Motor neuron (in vitro differentiated cells): ENCODE results near the gene SSC4D. TPM values are rescaled to one million over a fixed set of nuclear protein-coding genes. Genes with fewer than 3 reads are reported as not detected.
"Not testable (repeated sequence)": the region's sequence is repeated elsewhere in the genome, so short reads cannot be mapped to it uniquely, and the experiment has no call there.

Source experiments
- ATAC-seq, 8 experiments: fragments of 200-7000 bp; cut with Tn5 transposase; replicated peaks in 6 of 8; 2 replicates each; pipeline ENCODE4 v1.8.0; 2021; ENCODE audit warnings: mild to moderate bottlenecking in 8 of 8, moderate library complexity in 8 of 8
- H3K27ac ChIP-seq, 2 donors: fragments of 250-450 bp; sonication (Bioruptor Pico); 2 replicates each; pipeline ENCODE4 v1.9.0; 2021; ENCODE audit warnings: antibody characterized with exemption in 2 of 2, mild to moderate bottlenecking in 2 of 2, moderate library complexity in 1 of 2
- H3K4me1 ChIP-seq, 2 donors: fragments of 250-450 bp; sonication (Bioruptor Pico); replicated peaks in 1 of 2; 2 replicates each; pipeline ENCODE4 v1.6.1; 2021; ENCODE audit warnings: antibody characterized with exemption in 2 of 2, mild to moderate bottlenecking in 2 of 2, moderate library complexity in 1 of 2
- H3K4me3 ChIP-seq, 5 donors: fragments of 250-450 bp; sonication (Bioruptor Pico); 2 replicates each; pipeline ENCODE4 v1.9.0; 2021; ENCODE audit warnings: antibody characterized with exemption in 5 of 5, mild to moderate bottlenecking in 5 of 5, moderate library complexity in 4 of 5
- WGBS, 10 experiments: fragments of 450-650 bp; shearing (Covaris generic); methylation state at CpG; one replicate each; pipeline ENCODE4 v1.0.0; 2022; 5-methylcytosine and 5-hydroxymethylcytosine counted together
- in situ Hi-C, 9 experiments: fragments of 400-800 bp; cut with MboI; loops; one replicate each; pipeline ENCODE4 v1.15.0; 2021; ENCODE audit warnings: low sequenced_read_pairs in 9 of 9, low pct_unique_long_range_greater_than_20kb in 2 of 9; ENCODE audit not compliant: unreplicated experiment in 9 of 9
- total RNA-seq, 8 experiments: library from RNA; unstranded; fragments of 300-600 nt; gene quantifications; 2 replicates each; pipeline versions ENCODE4 v1.2.3 to v1.2.4, GENCODE V29; 2022

SSC4D gene
- 1 to 10 TPM in 2 of 8 experiments, under 1 TPM in 6; 0.18 to 1.5 (median 0.68) TPM for total RNA-seq

DNA sequence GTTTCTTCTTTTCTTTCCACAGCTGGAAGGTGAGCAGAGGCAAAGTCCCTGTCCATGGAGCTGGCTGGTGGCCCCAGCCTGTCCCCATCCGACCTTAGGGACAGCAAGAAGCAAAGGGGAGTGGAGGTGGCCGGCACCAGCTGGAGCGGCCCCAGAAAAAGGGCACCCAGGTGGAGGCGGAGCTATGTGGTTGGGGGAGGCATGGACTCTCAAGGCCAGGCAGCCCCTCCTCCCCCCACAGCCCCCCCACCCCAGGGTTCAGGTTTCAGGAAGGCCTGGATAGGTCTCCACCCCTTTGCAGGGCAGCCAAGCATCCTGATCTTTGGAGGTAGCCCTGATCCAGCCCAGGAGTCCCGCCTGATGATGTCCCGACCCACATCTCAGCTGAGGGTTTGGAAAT is at the start of gene SSC4D:
Gene SSC4D (minus strand): TSS at position 161 of the 400 bp plus-strand sequence. CDS start 5,258 bp downstream, outside the sequence.
- no peak within 1 kb of the TSS for H3K4me3 ChIP-seq
- H3K4me1 ChIP-seq, result peaks cover 0 to 10% of the 10 kb centered on the region in 2 donors
- in situ Hi-C loops, result no loop called here
- no peak within 1 kb of the TSS for H3K27ac ChIP-seq
- peak in 4 of 8 experiments; percentile 22 to 29 (median 23) for ATAC-seq
- whole genome bisulfite sequencing, 10 experiments, result 0 to 48% (median 30%) methylated on average over 1 to 3 of the region's 6 CpGs; no CpG with 5 or more reads in 6 of the 10 experiments

DNA sequence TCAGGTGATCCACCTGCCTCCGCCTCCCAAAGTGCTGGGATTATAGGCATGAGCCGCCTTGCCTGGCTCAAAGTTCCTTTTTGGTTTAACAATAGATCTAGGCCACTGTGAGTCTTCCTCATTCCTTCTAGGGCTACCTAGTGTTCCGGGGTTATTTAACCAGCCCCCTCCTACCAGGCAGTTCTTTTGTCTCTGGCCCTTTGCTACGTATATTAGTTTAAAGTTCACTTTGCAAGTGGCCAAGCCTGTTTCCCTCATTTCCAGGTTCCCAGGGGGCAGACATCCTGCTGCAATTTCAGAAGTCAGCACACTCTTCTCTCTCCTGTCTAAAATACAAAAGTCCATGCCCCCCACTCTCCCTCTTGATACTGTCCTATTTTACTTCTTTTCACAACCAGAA is 49.0 kb upstream of the SSC4D start:
- H3K4me3 ChIP-seq, ATAC-seq, H3K4me1 ChIP-seq, in situ Hi-C loops, H3K27ac ChIP-seq: not testable (repeated sequence)
- WGBS, 10 experiments, result no CpG with 5 or more reads among the region's 4 CpGs

DNA sequence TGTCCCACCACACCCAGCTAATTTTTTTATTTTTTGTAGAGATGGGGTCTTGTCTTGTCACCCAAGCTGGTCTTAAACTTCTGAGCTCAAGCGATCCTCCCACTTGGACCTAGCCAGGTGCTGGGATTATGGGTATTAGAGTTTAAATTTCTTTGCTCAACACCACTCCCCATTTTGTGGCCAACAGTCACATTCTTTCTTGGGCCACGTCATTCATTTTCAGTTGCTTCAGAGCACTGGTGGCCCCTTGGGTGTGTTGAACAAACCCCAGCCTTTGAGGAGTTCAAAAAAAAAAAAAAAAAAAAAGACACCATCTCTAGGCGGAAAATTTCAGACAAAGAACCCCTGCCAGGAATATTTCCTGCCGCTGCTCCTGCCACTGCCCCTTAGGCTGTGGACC is 47.5 kb upstream of the SSC4D start:
- H3K4me1 ChIP-seq, H3K27ac ChIP-seq, H3K4me3 ChIP-seq, in situ Hi-C loops: not testable (repeated sequence)
- peak in 1 of 8 experiments; percentile 6 for ATAC-seq
- no CpG with 5 or more reads among the region's 4 CpGs for WGBS, 10 experiments

DNA sequence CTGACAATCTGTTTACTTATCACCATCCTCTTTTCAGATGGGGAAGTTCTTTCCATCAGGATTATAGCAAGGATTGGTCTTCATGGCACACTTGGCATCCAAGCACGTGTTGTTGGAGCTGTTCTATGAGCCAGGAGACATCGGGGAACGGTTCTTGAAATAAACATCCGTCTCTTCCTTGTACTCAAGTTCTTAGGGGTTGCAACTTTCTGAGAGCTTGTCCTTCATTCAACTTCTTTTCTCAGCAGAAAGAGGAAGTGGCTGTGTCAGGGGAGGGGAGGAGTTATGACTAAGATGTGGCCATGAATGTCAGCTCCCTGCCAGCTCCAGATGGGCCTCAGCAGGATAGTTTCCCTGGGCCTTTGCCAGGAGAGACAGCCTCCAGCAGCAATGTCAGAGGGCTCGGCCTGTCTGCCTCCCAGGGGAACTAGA is 36.1 kb upstream of the SSC4D start:
- H3K4me1 ChIP-seq, H3K27ac ChIP-seq, in situ Hi-C loops, H3K4me3 ChIP-seq: not testable (repeated sequence)
- no CpG with 5 or more reads among the region's 5 CpGs for WGBS, 10 experiments
- ATAC-seq, result peak; percentile 76 to 98 (median 92)

DNA sequence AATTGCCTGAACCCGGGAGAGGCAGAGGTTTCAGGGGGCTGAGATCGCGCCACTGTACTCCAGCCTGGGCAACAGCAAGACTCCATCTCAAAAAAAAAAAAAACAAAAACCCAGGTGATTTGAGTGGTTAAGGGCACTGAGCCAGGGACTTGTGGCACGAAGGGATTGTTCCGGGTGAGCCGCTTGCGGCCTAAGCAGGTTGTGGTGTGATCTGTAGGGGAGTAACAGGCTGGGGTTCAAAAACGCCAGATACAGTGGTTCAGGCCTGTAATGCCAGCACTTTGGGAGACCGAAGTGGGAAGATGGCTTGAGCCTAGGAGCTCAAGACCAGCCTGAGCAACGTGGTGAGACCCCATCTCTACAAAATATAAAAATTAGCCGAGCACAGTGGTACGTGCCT is 34.3 kb upstream of the SSC4D start:
- H3K4me1 ChIP-seq, H3K27ac ChIP-seq, H3K4me3 ChIP-seq, ATAC-seq, in situ Hi-C loops: not testable (repeated sequence)
- 94% methylated on average over 3 of the region's 12 CpGs; no CpG with 5 or more reads in 9 of the 10 experiments for WGBS, 10 experiments

DNA sequence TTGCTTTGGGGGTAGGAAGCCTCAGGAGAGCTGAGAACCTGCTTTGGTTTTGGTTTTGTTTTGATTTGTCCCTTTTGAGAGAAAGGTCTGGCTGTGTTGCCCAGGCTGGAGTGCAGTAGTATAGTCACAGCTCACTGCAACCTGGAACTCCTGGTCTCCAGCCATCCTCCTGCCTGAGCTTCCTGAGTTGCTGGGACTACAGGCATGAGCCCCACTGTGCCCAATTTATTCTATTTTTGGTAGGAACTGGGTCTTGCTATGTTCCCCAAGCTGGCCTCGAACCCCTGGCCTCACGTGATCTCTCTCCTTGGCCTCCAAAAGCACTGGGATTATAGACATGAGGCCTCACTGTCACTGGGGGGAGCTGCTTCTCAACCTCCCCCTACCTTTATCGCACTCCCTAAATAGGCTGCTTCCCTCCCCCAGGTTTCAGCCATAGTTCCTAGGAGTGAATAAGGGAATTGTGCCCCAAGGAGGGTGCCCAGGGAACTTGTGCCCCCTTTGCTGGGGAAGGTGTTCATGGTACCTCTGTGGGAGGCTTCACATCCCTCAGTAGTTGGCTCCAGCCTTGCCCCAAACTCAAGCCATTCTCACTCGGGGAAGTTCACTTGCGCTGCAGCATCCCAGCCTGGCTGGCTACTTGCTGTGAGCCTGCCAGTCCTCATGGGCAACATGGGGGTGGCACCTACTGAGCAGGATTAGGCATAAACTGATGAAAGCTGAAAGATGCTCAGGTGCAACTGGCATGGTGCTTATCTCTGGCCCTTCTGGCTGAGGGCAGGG is 33.4 kb upstream of the SSC4D start:
- in situ Hi-C loops, ATAC-seq, H3K4me3 ChIP-seq, H3K27ac ChIP-seq, H3K4me1 ChIP-seq: not testable (repeated sequence)
- 100% methylated on average over 1 of the region's 5 CpGs; no CpG with 5 or more reads in 8 of the 10 experiments for WGBS, 10 experiments

DNA sequence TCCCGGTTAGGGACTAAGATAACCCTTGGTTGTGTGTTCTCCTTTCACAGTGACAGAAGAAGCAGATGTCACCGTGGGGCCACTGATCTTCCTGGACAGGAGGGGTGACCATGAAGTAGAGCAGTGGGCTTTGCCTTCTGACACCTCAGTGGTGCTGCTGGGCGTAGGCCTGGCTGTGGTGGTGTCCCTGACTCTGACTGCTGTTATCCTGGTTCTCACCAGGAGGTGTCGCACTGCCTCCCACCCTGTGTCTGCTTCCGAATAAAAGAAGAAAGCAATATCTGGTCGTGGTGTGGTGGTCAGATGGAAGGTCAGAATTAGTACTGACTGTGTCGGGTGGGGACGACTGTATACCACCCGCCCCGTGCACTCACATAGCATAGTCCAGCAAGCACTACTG is 32.3 kb upstream of the SSC4D start:
- H3K4me1 ChIP-seq, H3K4me3 ChIP-seq, in situ Hi-C loops, H3K27ac ChIP-seq: not testable (repeated sequence)
- no CpG with 5 or more reads among the region's 10 CpGs for WGBS, 10 experiments
- ATAC-seq, result peak in 5 of 8 experiments; percentile 14 to 60 (median 31)

DNA sequence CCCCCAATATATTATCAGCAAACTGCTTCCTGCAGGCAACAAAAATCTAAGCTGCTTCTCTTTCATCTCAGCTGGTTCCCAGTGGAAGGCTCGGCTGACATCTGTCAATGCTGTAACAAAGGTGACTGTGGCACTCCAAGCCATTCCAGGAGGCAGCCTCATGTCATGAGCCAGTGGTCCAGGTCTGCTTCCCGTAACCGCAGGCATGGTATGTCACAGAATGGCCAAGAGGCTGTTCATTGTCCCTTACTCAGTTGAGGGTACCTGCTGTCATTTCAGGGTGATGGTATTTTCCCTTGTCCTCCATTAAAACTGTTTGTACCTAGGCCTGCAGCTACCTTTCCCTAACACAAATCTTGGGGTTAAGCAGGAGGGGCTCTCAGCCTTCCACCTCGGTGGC is 30.9 kb upstream of the SSC4D start:
- WGBS, 10 experiments, result 80 to 100% methylated on average over 1 of the region's 4 CpGs; no CpG with 5 or more reads in 8 of the 10 experiments

DNA sequence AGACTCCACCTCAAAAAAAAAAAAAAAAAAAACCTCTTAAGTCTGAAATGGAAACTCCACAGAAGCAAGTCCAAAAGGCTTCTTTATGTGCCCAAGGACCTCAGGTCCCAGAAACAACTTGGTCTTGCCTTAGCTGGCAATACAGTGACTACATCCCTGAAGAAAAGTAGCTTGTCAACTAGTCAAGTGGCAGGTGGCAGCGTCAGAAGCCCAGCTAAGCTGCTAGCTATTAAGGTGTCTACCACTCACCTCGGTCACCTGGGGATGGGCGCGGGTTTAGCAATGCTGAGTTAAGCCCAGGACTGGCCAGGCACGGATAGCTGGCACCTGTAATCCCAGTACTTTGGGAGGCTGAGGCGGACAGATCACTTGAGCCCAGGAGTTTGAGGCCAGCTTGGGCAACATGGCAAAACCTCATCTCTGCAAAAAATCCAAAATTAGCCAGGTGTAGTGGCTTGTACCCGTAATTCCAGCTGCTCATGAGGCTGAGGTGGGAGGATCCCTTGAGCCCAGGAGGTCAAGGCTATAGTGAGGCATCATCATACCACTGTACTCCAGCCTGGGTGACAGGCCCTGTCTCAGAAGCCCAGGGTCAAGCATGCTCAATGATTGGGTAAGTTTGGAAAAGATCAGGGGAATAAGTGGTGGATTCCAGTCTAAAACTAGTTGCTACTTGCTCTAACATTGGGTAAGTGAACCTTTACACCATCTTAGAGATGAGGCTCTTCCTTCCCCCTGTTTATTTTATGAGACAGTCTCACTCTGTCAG is 29.8 kb upstream of the SSC4D start:
- peak in 1 of 8 experiments; percentile 46 for ATAC-seq
- in situ Hi-C loops, H3K4me3 ChIP-seq, H3K4me1 ChIP-seq, H3K27ac ChIP-seq: not testable (repeated sequence)
- WGBS, 10 experiments, result no CpG with 5 or more reads among the region's 7 CpGs

More for the DNA sequence above, 30.9 kb upstream of the SSC4D start:
- ATAC-seq, H3K4me3 ChIP-seq, H3K4me1 ChIP-seq, in situ Hi-C loops, H3K27ac ChIP-seq: not testable (repeated sequence)

DNA sequence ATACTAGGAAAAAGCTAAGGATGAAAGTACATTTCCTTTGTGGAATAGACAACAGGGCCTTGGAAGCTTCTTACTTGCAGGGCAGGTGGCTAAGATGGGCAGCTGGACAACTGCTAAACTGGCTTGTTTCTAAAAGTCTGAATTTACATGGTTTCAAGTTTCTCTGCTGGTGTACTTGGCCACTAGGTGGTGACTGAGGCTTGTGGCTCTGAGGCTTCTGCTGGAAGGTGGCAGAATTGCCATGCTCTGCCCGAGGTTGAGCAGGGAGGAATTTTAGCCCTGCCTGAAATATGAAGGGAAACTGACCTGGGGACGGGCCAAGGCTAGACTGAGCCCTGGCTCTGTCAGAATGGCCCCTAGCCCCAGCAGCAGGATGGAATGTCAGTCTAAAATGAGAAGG is 28.4 kb upstream of the SSC4D start:
- no CpG with 5 or more reads among the region's 2 CpGs for WGBS, 10 experiments
- H3K4me3 ChIP-seq, H3K27ac ChIP-seq, in situ Hi-C loops, H3K4me1 ChIP-seq: not testable (repeated sequence)
- ATAC-seq, result peak; percentile 71 to 93 (median 87)

DNA sequence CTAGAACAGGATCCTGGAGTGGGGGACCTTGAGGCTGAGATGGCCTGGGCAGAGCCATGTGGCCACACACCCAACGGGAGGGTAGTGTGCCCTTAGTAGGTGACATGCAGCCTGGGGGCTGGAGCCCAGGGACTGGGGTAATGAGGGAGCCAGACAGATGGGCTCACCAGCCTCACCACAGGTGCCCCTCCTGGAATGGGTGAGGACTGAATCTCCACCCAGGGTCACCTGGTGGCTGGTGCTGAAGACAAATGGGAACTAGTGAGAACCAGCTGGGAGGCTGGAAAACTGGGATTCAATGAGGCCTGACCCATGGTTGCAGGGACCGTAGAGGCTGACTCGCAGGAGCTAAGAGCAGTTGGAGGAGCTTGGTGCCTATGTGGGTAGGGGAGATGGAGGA is 21.3 kb upstream of the SSC4D start:
- WGBS, 10 experiments, result 80 to 100% (median 80%) methylated on average over 1 to 2 of the region's 3 CpGs; no CpG with 5 or more reads in 6 of the 10 experiments
- Histone ChIP-seq H3K27ac (no peak overlapping the region), H3K4me1 (no peaks in the 10 kb centered on the region), H3K4me3 (no peak overlapping the region)
- in situ Hi-C loops, result no loop called here
- ATAC-seq, result no peak

DNA sequence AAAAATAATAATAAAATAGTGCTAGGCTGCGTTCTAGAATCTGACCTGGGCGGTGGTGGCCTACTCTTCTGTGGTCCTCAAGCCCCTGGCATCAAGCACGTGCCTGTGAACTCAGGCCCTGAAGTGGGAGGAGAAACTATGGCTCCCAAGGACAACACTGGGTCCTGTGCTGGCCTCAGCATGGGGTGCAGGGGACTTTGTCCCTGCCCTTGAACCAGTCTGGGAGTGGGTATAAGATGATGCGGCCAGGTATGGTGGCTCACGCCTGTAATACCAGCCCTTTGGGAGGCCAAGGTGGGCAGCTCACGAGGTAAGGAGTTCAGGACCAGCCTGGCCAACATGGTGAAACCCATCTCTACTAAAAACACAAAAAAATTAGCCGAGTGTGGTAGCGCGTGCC is 20.7 kb upstream of the SSC4D start:
- in situ Hi-C loops, result no loop called here
- WGBS, 10 experiments, result 29 to 100% (median 80%) methylated on average over 1 to 4 of the region's 9 CpGs; no CpG with 5 or more reads in 4 of the 10 experiments
- ATAC-seq, result no peak

More for the DNA sequence above, 20.7 kb upstream of the SSC4D start:
- Histone ChIP-seq H3K27ac (no peak overlapping the region), H3K4me1 (no peaks in the 10 kb centered on the region), H3K4me3 (no peak overlapping the region)
